Osteocyte (in vitro differentiated cells): Measurements from ENCODE around the gene TBC1D10B. TPM values are rescaled to one million over a fixed set of nuclear protein-coding genes. Genes with fewer than 3 reads are reported as not detected.
"Not testable (repeated sequence)": the region's sequence is repeated elsewhere in the genome, so short reads cannot be mapped to it uniquely, and the experiment has no call there.

ENCODE experiments used
- DNase-seq: peaks from one replicate; pipeline ENCODE4 v3.0.0; 2021; ENCODE audit warnings: mixed read lengths; ENCODE audit not compliant: unreplicated experiment; ENCODE audit errors: extremely low spot score
- H3K27ac Mint-ChIP-seq: one replicate; pipeline ENCODE4 v1.8.0; 2021; ENCODE audit warnings: mild to moderate bottlenecking, mixed read lengths; ENCODE audit not compliant: unreplicated experiment
- H3K27me3 Mint-ChIP-seq: one replicate; pipeline ENCODE4 v1.8.0; 2021; ENCODE audit warnings: mixed read lengths; ENCODE audit not compliant: unreplicated experiment
- H3K36me3 Mint-ChIP-seq: one replicate; pipeline ENCODE4 v1.8.0; 2021; ENCODE audit warnings: mixed read lengths; ENCODE audit not compliant: unreplicated experiment
- H3K4me1 Mint-ChIP-seq: one replicate; pipeline ENCODE4 v1.8.0; 2021; ENCODE audit warnings: mixed read lengths; ENCODE audit not compliant: unreplicated experiment
- H3K4me3 Mint-ChIP-seq: one replicate; pipeline ENCODE4 v1.8.0; 2021; ENCODE audit warnings: mild to moderate bottlenecking, moderate library complexity, mixed read lengths; ENCODE audit not compliant: unreplicated experiment
- H3K9me3 Mint-ChIP-seq: one replicate; pipeline ENCODE4 v1.8.0; 2021; ENCODE audit warnings: mixed read lengths; ENCODE audit not compliant: unreplicated experiment
- CTCF ChIP-seq: fragments of 200-600 bp; sonication (generic); IDR thresholded peaks from 2 replicates; pipeline ENCODE4 v1.5.0; 2021; ENCODE audit warnings: antibody characterized with exemption, mild to moderate bottlenecking, moderate library complexity
- total RNA-seq: library from RNA; stranded (reverse); gene quantifications from 2 replicates; pipeline ENCODE4 v1.2.1, GENCODE V29; 2021

Gene TBC1D10B
- total RNA-seq, 1 donor from 2014 or later = 47.0 TPM

GRCh38 chr16:30399435-30400186 lies 29.3 kb upstream of the TBC1D10B start:
- H3K36me3 Mint-ChIP-seq = no peaks in the 10 kb centered on the region

GRCh38 chr16:30398661-30399434 lies 28.6 kb upstream of the TBC1D10B start:
- H3K4me1 Mint-ChIP-seq = peaks cover 35% of the 10 kb centered on the region
- no peaks in the 10 kb centered on the region for H3K27me3 Mint-ChIP-seq
- H3K9me3 Mint-ChIP-seq = no peaks in the 10 kb centered on the region
- DNase-seq = no peak
- H3K36me3 Mint-ChIP-seq = no peaks in the 10 kb centered on the region
- TF ChIP-seq CTCF = no peak
- no peak overlapping the region for H3K4me3 Mint-ChIP-seq
- H3K27ac Mint-ChIP-seq = peak overlapping the region; percentile 41

More at GRCh38 chr16:30399435-30400186, 29.3 kb upstream of the TBC1D10B start:
- H3K27ac Mint-ChIP-seq = peak overlapping the region; percentile 95
- H3K9me3 Mint-ChIP-seq = no peaks in the 10 kb centered on the region
- H3K4me1 Mint-ChIP-seq = peaks cover 27% of the 10 kb centered on the region
- peak overlapping the region; percentile 84 for H3K4me3 Mint-ChIP-seq
- H3K27me3 Mint-ChIP-seq = no peaks in the 10 kb centered on the region
- TF ChIP-seq CTCF = no peak
- DNase-seq = no peak

GRCh38 chr16:30397776-30398660 lies 27.7 kb upstream of the TBC1D10B start:
- Mint-ChIP-seq H3K9me3 (no peaks in the 10 kb centered on the region), H3K4me1 (peaks cover 38% of the 10 kb centered on the region), H3K27ac (no peak overlapping the region), H3K36me3 (no peaks in the 10 kb centered on the region), H3K4me3 (no peak overlapping the region), H3K27me3 (no peaks in the 10 kb centered on the region)
- no peak for DNase-seq
- TF ChIP-seq CTCF = no peak

GRCh38 chr16:30397056-30397455 lies 26.8 kb upstream of the TBC1D10B start:
- H3K4me1 Mint-ChIP-seq = peaks cover 38% of the 10 kb centered on the region
- H3K27ac Mint-ChIP-seq = no peak overlapping the region
- H3K4me3 Mint-ChIP-seq = peak overlapping the region; percentile 82
- H3K9me3 Mint-ChIP-seq = no peaks in the 10 kb centered on the region
- TF ChIP-seq CTCF = no peak
- DNase-seq = no peak
- no peaks in the 10 kb centered on the region for H3K36me3 Mint-ChIP-seq
- no peaks in the 10 kb centered on the region for H3K27me3 Mint-ChIP-seq

GRCh38 chr16:30396627-30397026 lies 26.3 kb upstream of the TBC1D10B start:
- Mint-ChIP-seq H3K4me1 (peaks cover 36% of the 10 kb centered on the region), H3K4me3 (peak overlapping the region; percentile 82), H3K27ac (peak overlapping the region; percentile 76)
- not testable (repeated sequence) for DNase-seq, H3K9me3 Mint-ChIP-seq, H3K36me3 Mint-ChIP-seq, H3K27me3 Mint-ChIP-seq
